ENCODE measurements around the gene VWA2.

DNA sequence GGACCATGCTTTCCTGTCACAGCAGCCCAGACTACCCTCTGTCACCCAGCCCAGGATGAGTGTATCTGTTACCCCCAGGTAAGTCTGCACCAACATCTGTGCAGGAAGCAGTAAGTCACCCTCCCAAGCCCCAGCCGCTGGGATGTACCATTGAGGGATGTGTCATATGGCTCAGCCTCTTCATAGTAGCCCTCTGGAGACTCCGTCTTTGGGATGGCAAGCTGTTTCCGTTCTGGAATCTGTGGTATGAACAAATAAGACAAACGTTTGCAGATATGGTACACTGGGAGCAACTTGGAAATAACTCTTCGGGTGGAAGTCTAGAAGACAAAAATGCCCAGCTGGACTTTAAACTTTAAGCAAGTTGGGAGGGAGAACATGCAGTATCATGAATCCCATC is 84.0 kb downstream of the VWA2 start:
- no peak for TF ChIP-seq ZFP3 (CRISPR knock-in tag; IDR thresholded peaks at IDR 0.05)
- TF ChIP-seq, protein P1, sequence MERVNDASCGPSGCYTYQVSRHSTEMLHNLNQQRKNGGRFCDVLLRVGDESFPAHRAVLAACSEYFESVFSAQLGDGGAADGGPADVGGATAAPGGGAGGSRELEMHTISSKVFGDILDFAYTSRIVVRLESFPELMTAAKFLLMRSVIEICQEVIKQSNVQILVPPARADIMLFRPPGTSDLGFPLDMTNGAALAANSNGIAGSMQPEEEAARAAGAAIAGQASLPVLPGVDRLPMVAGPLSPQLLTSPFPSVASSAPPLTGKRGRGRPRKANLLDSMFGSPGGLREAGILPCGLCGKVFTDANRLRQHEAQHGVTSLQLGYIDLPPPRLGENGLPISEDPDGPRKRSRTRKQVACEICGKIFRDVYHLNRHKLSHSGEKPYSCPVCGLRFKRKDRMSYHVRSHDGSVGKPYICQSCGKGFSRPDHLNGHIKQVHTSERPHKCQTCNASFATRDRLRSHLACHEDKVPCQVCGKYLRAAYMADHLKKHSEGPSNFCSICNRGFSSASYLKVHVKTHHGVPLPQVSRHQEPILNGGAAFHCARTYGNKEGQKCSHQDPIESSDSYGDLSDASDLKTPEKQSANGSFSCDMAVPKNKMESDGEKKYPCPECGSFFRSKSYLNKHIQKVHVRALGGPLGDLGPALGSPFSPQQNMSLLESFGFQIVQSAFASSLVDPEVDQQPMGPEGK (CRISPR knock-in tag; IDR thresholded peaks at IDR 0.05; ENCODE audit: borderline replicate concordance) = no peak
- no peak for TF ChIP-seq ARNTL (CRISPR knock-in tag; IDR thresholded peaks at IDR 0.05; ENCODE audit: borderline replicate concordance, low read depth)

Data from SK-N-SH treated with all-trans-retinoic acid at 6 μM for 48 hours (cell line).